NCI-H128 (cell line): ENCODE measurements around the gene VPS52.
"Not testable (repeated sequence)": the region's sequence is repeated elsewhere in the genome, so short reads cannot be mapped to it uniquely, and the experiment has no call there.

Experiments used
- DNase-seq: peaks from one replicate; lab custom pipeline; 2025; ENCODE audit not compliant: unreplicated experiment; lab: John Stamatoyannopoulos, UW

Gene VPS52

DNA sequence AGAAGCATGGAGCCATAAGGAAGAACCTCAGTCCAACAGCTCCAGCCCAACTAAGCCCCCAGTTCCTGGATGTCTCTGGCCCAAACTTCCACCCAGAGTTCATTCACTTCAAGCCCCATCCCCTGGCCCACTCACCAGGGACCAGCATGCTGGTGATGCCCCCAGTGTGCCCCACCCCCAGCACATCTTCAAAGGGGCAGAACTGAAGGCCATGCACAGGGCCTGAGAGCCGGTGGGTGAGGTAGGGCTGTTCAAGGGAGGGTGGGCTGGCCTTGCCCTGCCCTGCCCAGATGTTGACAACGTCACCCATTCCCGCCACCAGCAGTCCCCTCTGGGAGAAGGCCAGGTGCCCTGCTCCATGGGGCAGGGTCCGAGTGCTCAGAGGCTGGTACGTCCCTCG is 8.9 kb upstream of the VPS52 start:
- no peak for DNase-seq

DNA sequence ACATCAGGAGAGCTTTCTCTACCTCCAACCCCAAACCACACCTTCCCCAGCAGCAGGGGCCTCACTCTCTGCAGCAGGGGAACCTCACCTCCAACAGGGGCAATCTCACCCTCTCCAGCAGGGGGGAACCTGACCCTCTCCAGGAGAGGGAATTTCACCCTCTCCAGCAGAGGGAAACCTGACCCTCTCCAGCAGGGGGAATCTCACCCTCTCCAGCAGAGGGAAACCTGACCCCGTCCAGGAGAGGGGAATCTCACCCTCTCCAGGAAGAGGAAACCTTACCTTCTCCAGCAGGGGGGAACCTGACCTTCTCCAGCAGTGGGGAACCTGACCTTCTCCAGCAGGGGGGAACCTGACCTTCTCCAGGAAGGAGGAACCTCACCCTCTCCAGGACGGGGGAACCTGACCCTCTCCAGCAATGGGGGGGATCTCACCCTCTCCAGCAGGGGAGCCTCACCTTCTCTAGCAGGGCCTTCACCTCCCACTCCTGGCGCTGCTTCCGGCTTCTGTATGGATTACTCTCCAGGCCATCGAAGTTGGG is 8.4 kb upstream of the VPS52 start:
- DNase-seq: peak; percentile 20

DNA sequence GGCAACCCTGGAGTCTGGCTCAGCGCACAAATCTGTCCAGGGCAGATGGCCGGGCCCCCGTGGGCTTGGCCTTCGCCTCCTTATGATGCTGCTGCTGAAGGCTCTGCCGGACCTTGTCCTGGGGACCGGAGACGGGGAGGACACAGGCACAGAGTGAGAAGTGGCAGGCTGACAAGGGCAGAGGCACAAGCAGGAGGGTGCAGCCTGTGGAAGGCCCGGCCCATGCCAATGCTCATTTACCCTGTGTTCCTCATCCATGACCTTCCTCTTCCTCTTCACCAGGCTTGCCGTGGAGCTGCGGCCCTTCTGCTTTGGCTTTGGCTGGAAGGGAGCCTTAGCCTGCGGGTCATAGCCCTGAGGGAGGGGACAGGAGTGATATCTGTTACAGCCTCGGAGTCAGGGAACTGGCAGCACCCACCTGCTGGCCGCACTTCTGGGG is 7.6 kb upstream of the VPS52 start:
- DNase-seq: no peak

DNA sequence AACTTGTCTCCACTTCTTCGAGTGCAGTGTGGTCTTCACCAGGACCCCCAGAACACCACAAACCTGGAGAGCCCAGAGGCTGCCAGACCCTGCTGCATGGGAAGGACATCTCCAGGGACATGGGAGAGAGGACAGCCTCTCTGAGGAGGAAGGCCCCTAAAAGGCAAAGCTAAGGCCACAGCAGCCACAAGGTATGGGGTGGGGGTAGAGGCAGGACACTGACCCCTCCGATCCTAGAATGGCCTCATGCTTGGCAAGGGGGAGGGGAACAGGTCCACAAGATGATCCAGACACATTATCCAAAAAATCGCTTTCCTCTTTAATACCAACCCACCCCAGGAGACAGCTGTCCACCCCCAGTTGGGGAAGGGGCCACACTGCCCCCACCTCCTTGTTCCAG is 7.1 kb upstream of the VPS52 start:
- no peak for DNase-seq

DNA sequence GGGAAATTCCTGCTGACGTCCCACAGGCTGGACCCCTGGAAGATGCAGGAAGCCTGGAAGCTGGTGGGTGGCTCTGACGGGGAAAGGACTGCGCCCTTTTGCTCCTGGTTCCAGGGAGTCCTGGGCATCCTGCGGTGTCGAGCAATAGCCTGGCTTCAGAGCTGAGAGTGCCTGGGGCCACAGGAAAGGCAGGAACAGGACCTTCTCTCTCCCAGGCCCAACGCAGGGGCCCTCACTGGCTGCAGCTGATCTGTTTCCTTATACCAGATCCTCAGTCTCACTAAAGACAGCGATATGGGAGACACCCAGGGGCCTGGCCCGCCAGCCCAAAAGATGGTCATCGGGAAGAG is 6.7 kb upstream of the VPS52 start:
- DNase-seq: no peak

DNA sequence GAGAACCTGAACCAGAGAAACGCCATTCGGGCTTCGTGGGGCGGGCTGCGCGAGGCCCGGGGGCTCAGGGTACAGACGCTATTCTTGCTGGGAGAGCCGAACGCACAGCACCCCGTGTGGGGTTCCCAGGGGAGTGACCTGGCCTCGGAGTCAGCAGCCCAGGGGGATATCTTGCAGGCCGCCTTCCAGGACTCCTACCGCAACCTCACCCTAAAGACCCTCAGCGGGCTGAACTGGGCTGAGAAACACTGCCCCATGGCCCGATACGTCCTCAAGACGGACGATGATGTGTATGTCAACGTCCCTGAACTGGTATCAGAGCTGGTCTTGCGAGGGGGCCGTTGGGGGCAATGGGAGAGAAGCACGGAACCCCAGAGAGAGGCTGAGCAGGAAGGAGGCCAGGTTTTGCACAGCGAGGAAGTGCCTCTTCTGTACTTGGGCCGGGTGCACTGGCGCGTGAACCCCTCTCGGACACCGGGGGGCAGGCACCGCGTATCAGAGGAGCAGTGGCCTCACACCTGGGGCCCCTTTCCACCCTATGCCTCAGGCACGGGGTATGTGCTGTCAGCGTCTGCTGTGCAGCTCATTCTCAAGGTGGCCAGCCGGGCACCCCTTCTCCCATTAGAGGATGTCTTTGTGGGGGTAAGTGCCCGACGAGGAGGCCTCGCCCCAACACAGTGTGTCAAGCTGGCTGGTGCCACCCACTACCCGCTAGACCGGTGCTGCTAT is 6.2 kb upstream of the VPS52 start:
- no peak for DNase-seq

DNA sequence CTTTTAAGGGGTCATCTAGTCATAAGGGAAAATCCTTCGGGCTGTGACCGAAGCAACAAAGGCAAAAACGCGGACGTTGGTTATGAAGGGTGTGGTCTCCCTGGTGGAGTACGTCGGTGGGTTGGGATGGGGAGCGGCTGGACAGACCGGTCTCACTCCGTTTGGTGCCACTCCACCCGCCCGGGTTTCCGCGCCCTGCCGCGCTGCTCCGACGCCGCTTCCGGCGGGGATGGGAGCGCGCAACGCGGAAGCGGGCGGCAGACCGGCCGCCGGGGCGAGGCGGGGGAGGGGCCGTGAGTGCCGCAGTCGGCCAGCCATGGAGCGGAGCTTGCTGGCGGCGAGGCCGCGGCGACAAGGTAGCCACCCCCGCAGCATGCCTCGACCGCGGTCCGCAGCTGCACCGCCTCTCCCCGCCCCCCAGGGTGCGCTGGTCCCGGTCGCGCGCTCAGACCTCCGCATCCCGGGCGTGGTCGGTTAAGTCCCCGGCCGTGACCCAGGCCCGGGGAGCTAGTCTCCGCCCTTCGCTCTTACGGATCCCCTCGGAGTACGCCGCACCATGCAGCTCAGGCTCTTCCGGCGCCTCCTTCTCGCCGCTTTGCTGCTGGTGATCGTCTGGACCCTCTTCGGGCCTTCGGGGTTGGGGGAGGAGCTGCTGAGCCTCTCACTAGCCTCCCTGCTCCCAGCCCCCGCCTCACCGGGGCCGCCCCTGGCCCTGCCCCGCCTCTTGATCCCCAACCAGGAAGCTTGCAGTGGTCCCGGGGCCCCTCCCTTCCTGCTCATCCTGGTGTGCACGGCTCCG is 5.4 kb upstream of the VPS52 start, which contains the start of gene B3GALT4:
TSS of gene B3GALT4 (plus strand) at position 260 of the 799 bp plus-strand sequence. CDS start at position 557, 297 bp downstream.
- peak; percentile 48 for DNase-seq

DNA sequence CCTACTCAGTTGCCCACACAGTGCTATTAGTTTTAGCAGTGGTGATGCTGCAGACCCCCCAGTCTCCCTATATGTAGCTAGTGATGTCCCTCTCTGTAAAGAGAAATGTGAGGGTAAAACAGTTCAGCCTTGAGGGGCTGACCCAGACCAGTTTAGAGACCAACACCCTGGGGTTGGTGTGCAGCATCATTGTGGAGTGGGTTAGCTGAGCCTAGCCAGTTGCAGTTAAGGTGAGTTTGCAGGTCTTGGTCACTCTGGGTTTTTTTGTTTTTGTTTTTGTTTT is 4.8 kb upstream of the VPS52 start:
- DNase-seq: no peak

DNA sequence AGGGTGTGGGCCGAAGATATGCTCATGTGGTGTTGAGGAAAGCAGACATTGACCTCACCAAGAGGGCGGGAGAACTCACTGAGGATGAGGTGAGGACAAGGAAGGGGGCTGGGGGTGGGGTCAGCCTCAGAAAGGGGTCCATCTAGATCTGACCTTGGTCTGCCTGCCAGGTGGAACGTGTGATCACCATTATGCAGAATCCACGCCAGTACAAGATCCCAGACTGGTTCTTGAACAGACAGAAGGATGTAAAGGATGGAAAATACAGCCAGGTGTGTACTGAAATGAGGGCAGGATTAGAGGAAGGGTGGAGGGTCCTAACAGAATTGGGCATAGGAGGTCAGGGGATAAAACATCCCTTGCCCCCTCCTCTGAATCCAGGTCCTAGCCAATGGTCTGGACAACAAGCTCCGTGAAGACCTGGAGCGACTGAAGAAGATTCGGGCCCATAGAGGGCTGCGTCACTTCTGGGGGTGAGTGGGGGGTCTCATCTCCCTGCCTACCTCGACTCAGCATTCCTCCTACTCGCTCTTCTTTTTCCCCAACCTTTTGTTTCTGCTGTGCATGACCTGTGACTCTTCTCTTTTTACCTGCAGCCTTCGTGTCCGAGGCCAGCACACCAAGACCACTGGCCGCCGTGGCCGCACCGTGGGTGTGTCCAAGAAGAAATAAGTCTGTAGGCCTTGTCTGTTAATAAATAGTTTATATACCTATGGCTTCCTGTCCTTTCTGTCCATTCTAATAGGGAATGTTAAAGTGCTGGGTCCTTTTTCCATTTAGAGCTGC is 4.3 kb upstream of the VPS52 start:
- not testable (repeated sequence) for DNase-seq

DNA sequence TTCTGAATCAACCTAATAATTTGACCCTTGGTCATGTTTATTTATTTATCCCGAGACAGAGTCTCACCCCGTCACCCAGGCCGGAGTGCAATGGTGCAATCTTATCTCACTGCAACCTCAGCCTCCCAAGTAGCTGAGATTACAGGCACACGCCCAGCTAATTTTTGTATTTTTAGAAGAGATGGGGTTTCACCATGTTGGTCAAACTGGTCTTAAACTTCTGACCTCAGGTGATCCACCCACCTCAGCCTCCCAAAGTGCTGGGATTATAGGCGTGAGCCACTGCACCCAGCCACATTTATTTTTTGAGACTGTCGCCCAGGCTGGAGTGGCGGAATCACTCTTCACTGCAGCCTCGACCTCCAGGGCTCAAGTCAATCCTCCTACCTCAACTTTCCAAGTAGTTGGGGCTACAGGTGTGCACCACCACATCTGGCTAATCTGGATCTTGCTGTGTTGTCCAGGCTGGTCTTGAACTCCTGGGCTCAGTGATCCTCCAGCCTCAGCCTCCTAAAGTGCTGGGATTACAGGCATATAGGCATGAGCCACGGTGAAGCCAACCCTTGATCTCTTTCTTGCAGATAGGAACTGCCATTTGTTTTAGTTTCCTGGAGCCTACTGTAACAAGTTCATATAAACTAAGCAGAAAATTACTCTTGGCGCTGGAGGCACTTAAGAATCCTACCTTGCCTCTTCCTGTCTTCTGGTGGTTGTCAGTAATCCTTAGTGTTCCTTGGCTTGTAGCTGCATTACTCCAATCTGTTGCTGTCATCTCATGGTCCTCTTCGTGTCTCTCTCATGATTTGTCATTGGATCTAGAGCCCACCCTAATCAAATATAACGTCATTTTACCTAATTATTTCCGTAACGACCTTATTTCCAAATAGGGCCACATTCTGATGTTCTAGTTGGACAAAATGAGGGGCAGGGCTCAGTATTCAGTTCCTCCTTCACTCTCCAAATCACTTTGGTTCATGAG is 2.5 kb upstream of the VPS52 start:
- no peak for DNase-seq

DNA sequence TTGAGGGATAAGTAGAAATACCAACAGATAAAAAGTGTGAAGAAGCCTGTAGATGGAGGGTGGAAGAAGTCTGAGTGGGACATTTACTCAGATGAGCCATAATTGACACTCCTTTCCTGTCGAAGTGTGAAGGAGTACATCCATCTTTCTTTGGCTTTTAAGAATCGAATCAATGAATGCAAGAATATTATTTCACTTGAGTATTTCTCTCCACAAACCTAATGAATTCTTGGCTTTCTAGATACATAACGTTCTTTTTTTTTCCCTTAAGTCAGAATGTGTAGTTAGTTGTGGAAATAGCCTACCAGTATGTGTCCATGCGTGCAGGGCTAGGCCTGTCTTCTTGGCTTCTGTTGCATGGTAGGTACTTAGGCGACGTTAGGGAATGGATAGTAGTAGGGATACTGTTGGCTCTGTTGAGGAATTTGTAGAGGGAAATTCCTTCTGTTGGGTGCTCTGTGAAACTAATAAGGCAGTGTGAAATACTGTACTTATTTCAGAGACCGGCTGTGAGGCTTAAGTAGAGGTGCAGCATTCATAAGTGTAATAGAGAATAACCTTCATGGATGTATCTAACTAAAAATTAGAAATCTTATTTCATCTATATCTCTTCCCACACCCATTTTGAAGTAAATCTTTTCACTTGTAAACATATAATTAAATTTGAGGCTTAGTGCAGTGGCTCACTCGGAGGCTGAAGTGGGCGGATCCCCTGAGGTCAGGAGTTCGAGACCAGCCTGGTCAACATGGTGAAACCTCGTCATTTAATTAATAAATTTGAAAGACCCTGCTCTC is 1.6 kb upstream of the VPS52 start:
- DNase-seq: no peak

DNA sequence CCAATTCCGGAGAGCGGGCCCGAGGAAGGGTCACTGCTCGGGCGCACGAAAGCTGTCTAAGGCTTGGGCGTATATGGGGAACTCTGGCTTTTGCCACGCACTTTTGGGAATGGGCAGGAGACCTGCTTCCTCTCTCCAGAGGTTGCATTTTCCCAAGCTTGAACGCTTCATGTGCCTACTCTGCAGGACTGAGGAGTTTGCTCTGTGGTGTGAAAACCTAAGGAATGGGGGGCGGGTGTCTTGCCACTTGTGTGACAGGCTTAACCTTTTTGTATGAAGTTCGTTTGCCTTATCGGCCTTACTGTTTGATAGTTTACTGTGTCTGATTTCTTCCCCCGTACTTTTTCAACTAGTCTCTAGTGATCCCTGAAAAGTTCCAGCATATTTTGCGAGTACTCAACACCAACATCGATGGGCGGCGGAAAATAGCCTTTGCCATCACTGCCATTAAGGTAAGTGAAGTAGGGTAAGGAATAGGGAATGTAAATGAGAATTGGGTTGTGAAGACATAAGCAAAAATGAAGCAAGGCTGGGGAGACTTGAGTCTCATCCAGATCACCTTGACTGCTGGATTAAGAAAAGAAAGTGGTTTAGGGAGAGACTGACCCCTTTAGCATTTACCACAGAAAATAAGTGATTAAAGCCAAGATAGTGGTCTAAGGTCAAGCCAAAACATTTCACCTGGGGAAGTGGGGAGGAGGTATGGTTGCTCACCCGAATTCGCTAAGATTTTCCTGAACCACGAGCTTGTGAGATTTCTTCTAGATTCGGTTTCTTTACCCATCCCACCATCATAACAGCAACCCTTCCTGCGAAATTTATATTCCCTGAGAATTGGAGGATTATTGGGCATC is 826 bp upstream of the VPS52 start:
- no peak for DNase-seq

DNA sequence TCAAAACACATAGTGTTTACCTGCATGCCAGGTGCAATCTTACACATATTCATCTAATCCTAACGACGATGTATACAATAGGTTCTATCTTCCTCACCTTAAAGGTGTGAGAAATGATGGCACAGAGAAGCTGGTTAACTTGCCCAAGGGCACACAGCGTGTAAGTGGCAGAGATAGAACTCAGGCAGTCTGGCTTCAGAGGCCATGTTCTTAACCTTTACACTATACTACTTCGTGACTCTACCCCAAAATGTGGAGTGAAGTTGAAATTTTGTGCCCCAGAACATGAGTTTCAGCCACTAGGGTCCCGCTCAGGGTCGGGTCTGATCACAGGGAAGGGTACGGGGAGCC is 584 bp downstream of the VPS52 start:
- no peak for DNase-seq

DNA sequence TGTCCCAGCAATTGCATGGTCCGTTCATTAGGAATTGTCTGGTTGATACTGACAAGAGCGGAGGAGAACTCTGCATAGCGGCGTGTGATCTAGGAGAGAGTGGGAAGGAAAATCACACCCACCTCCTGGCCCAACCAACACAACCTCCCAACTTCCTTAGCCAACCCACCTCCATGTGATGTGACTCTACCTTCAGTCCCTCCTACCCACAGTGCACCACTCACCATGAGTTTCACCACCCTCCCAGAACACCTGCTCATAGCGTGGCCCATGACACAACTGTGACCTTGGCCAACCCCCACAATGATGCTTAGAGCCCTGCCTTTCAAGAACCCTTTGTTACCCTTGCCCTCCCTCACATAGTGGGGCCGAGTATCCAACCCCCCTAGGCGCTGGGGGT is 7.7 kb downstream of the VPS52 start:
- no peak for DNase-seq

DNA sequence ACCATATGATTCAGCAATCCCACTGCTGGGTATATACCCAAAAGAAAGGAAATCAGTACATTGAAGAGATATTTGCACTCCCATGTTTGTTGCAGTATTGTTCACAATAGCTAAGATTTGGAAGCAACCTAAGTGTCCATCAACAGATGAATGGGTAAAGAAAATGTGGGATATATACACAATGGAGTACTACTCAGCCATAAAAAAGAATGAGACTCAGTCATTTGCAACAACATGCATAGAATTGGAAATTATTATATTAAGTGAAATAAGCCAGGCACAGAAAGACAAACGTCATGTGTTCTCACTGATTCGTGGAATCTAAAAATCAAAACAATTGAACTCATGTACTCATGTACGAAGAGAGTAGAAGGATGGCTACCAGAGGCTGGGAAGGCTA is 9.2 kb downstream of the VPS52 start:
- not testable (repeated sequence) for DNase-seq

DNA sequence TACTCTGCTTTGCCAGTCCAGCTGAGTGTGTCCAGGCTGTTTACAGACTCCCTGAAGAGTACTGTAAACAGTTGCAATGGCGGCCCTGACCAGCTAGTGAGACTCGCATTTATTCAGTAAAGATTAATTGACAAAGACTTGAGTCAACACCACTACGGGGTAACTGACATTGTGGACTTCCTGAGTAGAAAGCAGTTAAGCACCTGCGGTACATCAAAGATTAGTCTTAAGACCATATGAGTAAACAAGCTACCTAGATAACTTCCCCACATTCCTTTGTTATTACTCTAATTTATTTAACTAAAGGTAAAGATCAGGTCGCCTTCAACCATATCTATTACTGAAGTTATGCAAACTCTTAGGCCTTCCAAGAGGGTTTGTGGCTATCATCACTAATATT is 12.6 kb downstream of the VPS52 start:
- DNase-seq: no peak

DNA sequence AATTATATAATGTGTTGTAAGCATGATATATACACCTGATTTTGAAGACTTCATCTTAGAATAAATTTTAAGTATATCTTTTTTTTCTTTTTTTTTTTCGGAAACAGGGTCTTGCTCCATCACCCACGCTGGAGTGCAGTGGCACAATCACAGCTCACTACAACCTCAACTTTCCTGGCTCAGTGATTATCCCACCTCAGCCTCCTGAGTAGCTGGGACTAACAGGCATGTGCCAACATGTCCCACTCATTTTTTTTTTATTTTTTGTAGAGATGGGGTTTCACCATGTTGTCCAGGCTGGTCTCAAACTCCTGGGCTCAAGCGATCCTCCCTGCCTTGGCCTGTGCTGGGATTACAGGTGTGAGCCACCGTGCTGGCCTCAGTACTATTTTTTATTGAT is 17.1 kb downstream of the VPS52 start:
- DNase-seq: no peak

DNA sequence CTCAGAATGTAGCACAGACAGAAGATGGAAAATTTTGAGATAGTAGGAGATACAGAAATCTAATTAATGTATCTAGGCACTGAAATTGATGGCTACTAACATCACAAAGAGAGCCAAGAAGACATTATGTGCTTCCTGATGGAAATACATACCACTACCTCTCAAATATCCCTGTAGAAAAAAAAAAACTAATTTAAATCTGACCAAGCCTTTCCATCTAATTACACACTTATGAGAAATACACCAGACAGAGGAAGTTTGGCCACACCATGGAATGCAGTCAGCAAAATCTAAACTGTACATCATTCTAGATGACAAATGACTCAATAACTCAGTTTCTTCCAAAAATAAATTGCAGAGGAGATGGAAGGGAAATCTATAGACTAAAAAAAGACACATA is 18.9 kb downstream of the VPS52 start:
- DNase-seq: no peak
